Measurements from ENCODE around the gene DUSP15.

DNA sequence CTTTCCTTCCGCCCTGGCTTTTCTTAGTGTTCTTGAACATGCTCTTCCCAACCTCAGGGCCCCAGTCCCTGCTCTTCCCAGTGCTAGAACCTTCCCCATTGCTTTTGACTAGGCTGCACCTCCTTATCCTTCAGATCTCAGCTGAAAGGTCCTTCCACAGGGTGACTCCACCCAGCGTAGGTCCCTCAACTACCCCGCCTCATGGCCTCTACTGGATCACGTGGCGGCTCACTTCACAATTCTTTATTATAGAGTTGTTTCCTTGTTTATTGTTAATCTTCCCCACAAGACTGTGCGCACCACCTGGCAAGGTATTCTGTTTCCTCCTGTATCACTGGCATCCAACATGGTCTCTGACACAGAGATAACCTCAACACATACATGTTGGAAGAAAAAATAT, 31.3 kb upstream of the DUSP15 start:
- TF ChIP-seq, protein P1, sequence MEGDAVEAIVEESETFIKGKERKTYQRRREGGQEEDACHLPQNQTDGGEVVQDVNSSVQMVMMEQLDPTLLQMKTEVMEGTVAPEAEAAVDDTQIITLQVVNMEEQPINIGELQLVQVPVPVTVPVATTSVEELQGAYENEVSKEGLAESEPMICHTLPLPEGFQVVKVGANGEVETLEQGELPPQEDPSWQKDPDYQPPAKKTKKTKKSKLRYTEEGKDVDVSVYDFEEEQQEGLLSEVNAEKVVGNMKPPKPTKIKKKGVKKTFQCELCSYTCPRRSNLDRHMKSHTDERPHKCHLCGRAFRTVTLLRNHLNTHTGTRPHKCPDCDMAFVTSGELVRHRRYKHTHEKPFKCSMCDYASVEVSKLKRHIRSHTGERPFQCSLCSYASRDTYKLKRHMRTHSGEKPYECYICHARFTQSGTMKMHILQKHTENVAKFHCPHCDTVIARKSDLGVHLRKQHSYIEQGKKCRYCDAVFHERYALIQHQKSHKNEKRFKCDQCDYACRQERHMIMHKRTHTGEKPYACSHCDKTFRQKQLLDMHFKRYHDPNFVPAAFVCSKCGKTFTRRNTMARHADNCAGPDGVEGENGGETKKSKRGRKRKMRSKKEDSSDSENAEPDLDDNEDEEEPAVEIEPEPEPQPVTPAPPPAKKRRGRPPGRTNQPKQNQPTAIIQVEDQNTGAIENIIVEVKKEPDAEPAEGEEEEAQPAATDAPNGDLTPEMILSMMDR (IDR thresholded peaks at IDR 0.05; ENCODE audit: low read depth, low read length, missing input control) = no peak
- TF ChIP-seq JUND (IDR thresholded peaks at IDR 0.05) = no peak
- TF ChIP-seq, protein P2, sequence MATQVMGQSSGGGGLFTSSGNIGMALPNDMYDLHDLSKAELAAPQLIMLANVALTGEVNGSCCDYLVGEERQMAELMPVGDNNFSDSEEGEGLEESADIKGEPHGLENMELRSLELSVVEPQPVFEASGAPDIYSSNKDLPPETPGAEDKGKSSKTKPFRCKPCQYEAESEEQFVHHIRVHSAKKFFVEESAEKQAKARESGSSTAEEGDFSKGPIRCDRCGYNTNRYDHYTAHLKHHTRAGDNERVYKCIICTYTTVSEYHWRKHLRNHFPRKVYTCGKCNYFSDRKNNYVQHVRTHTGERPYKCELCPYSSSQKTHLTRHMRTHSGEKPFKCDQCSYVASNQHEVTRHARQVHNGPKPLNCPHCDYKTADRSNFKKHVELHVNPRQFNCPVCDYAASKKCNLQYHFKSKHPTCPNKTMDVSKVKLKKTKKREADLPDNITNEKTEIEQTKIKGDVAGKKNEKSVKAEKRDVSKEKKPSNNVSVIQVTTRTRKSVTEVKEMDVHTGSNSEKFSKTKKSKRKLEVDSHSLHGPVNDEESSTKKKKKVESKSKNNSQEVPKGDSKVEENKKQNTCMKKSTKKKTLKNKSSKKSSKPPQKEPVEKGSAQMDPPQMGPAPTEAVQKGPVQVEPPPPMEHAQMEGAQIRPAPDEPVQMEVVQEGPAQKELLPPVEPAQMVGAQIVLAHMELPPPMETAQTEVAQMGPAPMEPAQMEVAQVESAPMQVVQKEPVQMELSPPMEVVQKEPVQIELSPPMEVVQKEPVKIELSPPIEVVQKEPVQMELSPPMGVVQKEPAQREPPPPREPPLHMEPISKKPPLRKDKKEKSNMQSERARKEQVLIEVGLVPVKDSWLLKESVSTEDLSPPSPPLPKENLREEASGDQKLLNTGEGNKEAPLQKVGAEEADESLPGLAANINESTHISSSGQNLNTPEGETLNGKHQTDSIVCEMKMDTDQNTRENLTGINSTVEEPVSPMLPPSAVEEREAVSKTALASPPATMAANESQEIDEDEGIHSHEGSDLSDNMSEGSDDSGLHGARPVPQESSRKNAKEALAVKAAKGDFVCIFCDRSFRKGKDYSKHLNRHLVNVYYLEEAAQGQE (IDR thresholded peaks at IDR 0.05) = no peak
- TF ChIP-seq RAD21 (IDR thresholded peaks at IDR 0.05) = no peak
- TF ChIP-seq, protein P3, sequence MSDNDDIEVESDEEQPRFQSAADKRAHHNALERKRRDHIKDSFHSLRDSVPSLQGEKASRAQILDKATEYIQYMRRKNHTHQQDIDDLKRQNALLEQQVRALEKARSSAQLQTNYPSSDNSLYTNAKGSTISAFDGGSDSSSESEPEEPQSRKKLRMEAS (IDR thresholded peaks at IDR 0.05) = no peak
- TF ChIP-seq, protein P4, sequence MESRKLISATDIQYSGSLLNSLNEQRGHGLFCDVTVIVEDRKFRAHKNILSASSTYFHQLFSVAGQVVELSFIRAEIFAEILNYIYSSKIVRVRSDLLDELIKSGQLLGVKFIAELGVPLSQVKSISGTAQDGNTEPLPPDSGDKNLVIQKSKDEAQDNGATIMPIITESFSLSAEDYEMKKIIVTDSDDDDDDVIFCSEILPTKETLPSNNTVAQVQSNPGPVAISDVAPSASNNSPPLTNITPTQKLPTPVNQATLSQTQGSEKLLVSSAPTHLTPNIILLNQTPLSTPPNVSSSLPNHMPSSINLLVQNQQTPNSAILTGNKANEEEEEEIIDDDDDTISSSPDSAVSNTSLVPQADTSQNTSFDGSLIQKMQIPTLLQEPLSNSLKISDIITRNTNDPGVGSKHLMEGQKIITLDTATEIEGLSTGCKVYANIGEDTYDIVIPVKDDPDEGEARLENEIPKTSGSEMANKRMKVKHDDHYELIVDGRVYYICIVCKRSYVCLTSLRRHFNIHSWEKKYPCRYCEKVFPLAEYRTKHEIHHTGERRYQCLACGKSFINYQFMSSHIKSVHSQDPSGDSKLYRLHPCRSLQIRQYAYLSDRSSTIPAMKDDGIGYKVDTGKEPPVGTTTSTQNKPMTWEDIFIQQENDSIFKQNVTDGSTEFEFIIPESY (IDR thresholded peaks at IDR 0.05) = no peak
- TF ChIP-seq, protein P5, sequence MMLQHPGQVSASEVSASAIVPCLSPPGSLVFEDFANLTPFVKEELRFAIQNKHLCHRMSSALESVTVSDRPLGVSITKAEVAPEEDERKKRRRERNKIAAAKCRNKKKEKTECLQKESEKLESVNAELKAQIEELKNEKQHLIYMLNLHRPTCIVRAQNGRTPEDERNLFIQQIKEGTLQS (IDR thresholded peaks at IDR 0.05) = no peak
- no peak for TF ChIP-seq EGR1 (IDR thresholded peaks at IDR 0.05; ENCODE audit: low read depth in 2 of 2)
- TF ChIP-seq TAF1 (conservative IDR thresholded peaks at IDR 0.05) = no peak
- no peak for TF ChIP-seq YY1 (IDR thresholded peaks at IDR 0.05)
- TF ChIP-seq RXRA (IDR thresholded peaks at IDR 0.05) = no peak
- no peak for TF ChIP-seq HNF4G (IDR thresholded peaks at IDR 0.05)
